Endothelial cell of umbilical vein (primary cell): ENCODE measurements around the gene CAMK2G. TPM values are rescaled to one million over a fixed set of nuclear protein-coding genes. Genes with fewer than 3 reads are reported as not detected.

Source experiments
- BruUV-seq: library from RNA; stranded (reverse); fragments of 400-500 nt; replicated peaks from 2 replicates; lab custom pipeline; 2021; lab: Mats Ljungman, UMichigan
- CTCF ChIA-PET: fragments of 300-600, 350-600 bp; sonication (Branson Sonifier 250); formaldehyde crosslinking; loops from one replicate; lab custom pipeline; 2021; ENCODE audit warnings: antibody characterized with exemption, inconsistent platforms; lab: Charles Lee
- POLR2A ChIA-PET: fragments of 300-600, 350-600 bp; sonication (Branson Sonifier 250); formaldehyde crosslinking; loops from one replicate; lab custom pipeline; 2021; ENCODE audit warnings: antibody characterized with exemption, inconsistent platforms; lab: Charles Lee
- DNase-seq: peaks from one replicate; pipeline ENCODE4 v3.0.0-alpha.2; 2011; ENCODE audit warnings: low read depth, low spot score
- FAIRE-seq: peaks from 2 replicates; lab custom pipeline; 2011; peaks lifted over from hg19 to GRCh38; lab: Jason Lieb, UNC
- H2AFZ ChIP-seq: 2 replicates; pipeline ENCODE4 v1.6.0; 2012; ENCODE audit warnings: low read depth, low read length, control low read depth, inconsistent platforms
- H3K27ac ChIP-seq: 2 replicates; pipeline ENCODE4 v1.5.1; 2011; ENCODE audit warnings: low read depth, mild to moderate bottlenecking, control low read depth, low read length, moderate library complexity; ENCODE audit not compliant: insufficient read depth
- H3K27me3 ChIP-seq, 2 experiments: 2 replicates each; pipeline versions ENCODE4 v1.6.0 to v1.6.1; 2011; ENCODE audit warnings: low read length in 2 of 2, mixed read lengths in 1 of 2; ENCODE audit not compliant: control insufficient read depth in 2 of 2, insufficient read depth in 2 of 2
- H3K36me3 ChIP-seq, 2 experiments: 2 replicates in 1 of 2; 3 replicates in 1 of 2; pipeline ENCODE4 v1.5.1; 2011; ENCODE audit warnings: low read length in 2 of 2, mild to moderate bottlenecking in 1 of 2, moderate library complexity in 1 of 2; ENCODE audit not compliant: control insufficient read depth in 2 of 2, insufficient read depth in 2 of 2; ENCODE audit errors: extremely low read depth in 1 of 2
- H3K4me1 ChIP-seq: 3 replicates; pipeline ENCODE4 v1.5.1; 2011; ENCODE audit warnings: mild to moderate bottlenecking, low read length; ENCODE audit not compliant: control insufficient read depth, insufficient read depth; ENCODE audit errors: extremely low read depth
- H3K4me2 ChIP-seq: 2 replicates; pipeline ENCODE4 v1.6.1; 2011; ENCODE audit warnings: low read length, control low read depth, mixed read lengths; ENCODE audit not compliant: insufficient read depth
- H3K4me3 ChIP-seq, 3 experiments: fragments of 200-600 bp in 1 of 3; sonication (generic), shearing (Covaris generic) in 1 of 3; replicated peaks in 1 of 3; 2 replicates each; pipeline ENCODE4 v1.5.1; 2011 to 2016; ENCODE audit warnings: control low read depth in 3 of 3, low read length in 3 of 3, mild to moderate bottlenecking in 2 of 3, inconsistent platforms in 1 of 3, low read depth in 1 of 3, moderate library complexity in 1 of 3; ENCODE audit not compliant: insufficient read depth in 1 of 3
- H3K79me2 ChIP-seq: 2 replicates; pipeline ENCODE4 v1.6.0; 2012; ENCODE audit warnings: low read length, inconsistent platforms; ENCODE audit not compliant: control insufficient read depth, insufficient read depth
- H3K9ac ChIP-seq: replicated peaks from 2 replicates; pipeline ENCODE3; 2011; ENCODE audit warnings: low read length, control low read depth; ENCODE audit not compliant: insufficient read depth; ENCODE audit errors: extremely low read depth
- H3K9me1 ChIP-seq: replicated peaks from 3 replicates; pipeline ENCODE4 v1.6.0; 2011; ENCODE audit warnings: mild to moderate bottlenecking, low read length; ENCODE audit not compliant: control insufficient read depth, insufficient read depth; ENCODE audit errors: extremely low read depth
- H3K9me3 ChIP-seq: replicated peaks from 2 replicates; pipeline ENCODE4 v1.5.1; 2012; ENCODE audit warnings: low read length, inconsistent platforms; ENCODE audit not compliant: control insufficient read depth, insufficient read depth
- H4K20me1 ChIP-seq: replicated peaks from 2 replicates; pipeline ENCODE3; 2011; ENCODE audit warnings: mild to moderate bottlenecking, low read length; ENCODE audit not compliant: control insufficient read depth, insufficient read depth; ENCODE audit errors: extremely low read depth
- EZH2 ChIP-seq: IDR thresholded peaks from 2 replicates; pipeline ENCODE4 v1.6.1; 2012; ENCODE audit warnings: borderline replicate concordance, low read depth, mild to moderate bottlenecking, moderate library complexity, low read length, inconsistent platforms; ENCODE audit not compliant: severe bottlenecking
- FOS ChIP-seq: IDR thresholded peaks from 2 replicates; pipeline ENCODE4 v1.6.1; 2011; ENCODE audit warnings: mild to moderate bottlenecking, low read length, moderate library complexity, borderline replicate concordance; ENCODE audit not compliant: insufficient read depth
- GATA2 ChIP-seq: IDR thresholded peaks from 2 replicates; pipeline ENCODE4 v1.7.0; 2011; ENCODE audit warnings: low read depth, mild to moderate bottlenecking, moderate library complexity, mixed read lengths, low read length; ENCODE audit not compliant: insufficient read length, insufficient read depth
- JUN ChIP-seq: IDR thresholded peaks from 2 replicates; pipeline ENCODE4 v1.6.1; 2011; ENCODE audit warnings: borderline replicate concordance, low read depth; ENCODE audit not compliant: insufficient read length, insufficient read depth
- MYC ChIP-seq: IDR thresholded peaks from one replicate; pipeline ENCODE4 v1.6.1; 2011; ENCODE audit warnings: mild to moderate bottlenecking, low read depth, low read length
- POLR2A ChIP-seq: IDR thresholded peaks from 2 replicates; pipeline ENCODE4 v1.6.1; 2012; ENCODE audit warnings: low read depth, mild to moderate bottlenecking, control low read depth, low read length
- POLR2AphosphoS5 ChIP-seq: IDR thresholded peaks from 2 replicates; pipeline ENCODE4 v1.6.1; 2012; ENCODE audit warnings: low read depth, mild to moderate bottlenecking, control low read depth, low read length, moderate library complexity; ENCODE audit not compliant: insufficient read depth
- dilution Hi-C: fragments of 300-500 bp; cut with MboI; formaldehyde crosslinking; loops from one replicate; pipeline ENCODE4 v1.15.0; 2019; ENCODE audit warnings: low sequenced_read_pairs; ENCODE audit not compliant: extremely low pct_ligation_motif_present
- intact Hi-C: fragments of 100-400 bp; cut with micrococcal nuclease; formaldehyde crosslinking; loops from one replicate; pipeline ENCODE4 v1.10.0; 2022
- polyA plus RNA-seq, 4 experiments: library from polyadenylated mRNA; depleted of rRNA in 3 of 4; stranded (reverse) in 3 of 4; unstranded in 1 of 4; fragments of >200 nt; gene quantifications; 2 replicates each; pipeline versions ENCODE4 v1.2.1 to v1.2.3, GENCODE V29; 2011 to 2012; ENCODE audit warnings: missing spikeins in 1 of 4
- total RNA-seq: library from RNA; stranded (reverse); gene quantifications from 2 replicates; pipeline ENCODE4 v1.2.3, GENCODE V29; 2021
- TF ChIP-seq, protein P1 (sequence below): IDR thresholded peaks from 2 replicates; pipeline ENCODE4 v1.6.1; 2011; ENCODE audit not compliant: insufficient read depth, insufficient read length
- TF ChIP-seq, protein P2 (sequence below), 2 donors: IDR thresholded peaks; 1 replicate in 1 of 2; 2 replicates in 1 of 2; pipeline ENCODE4 v1.5.1; 2011; ENCODE audit warnings: low read length in 2 of 2, mild to moderate bottlenecking in 2 of 2, moderate library complexity in 2 of 2, control low read depth in 1 of 2, inconsistent platforms in 1 of 2, low read depth in 1 of 2; ENCODE audit not compliant: insufficient read depth in 1 of 2; ENCODE audit errors: extremely low read depth in 1 of 2

Gene CAMK2G
- total and polyA plus RNA-seq, 2 donors (not counting 3 experiments of a cell fraction or from before 2014, with no cell fraction given), result 27.2 to 33.6 TPM

DNA sequence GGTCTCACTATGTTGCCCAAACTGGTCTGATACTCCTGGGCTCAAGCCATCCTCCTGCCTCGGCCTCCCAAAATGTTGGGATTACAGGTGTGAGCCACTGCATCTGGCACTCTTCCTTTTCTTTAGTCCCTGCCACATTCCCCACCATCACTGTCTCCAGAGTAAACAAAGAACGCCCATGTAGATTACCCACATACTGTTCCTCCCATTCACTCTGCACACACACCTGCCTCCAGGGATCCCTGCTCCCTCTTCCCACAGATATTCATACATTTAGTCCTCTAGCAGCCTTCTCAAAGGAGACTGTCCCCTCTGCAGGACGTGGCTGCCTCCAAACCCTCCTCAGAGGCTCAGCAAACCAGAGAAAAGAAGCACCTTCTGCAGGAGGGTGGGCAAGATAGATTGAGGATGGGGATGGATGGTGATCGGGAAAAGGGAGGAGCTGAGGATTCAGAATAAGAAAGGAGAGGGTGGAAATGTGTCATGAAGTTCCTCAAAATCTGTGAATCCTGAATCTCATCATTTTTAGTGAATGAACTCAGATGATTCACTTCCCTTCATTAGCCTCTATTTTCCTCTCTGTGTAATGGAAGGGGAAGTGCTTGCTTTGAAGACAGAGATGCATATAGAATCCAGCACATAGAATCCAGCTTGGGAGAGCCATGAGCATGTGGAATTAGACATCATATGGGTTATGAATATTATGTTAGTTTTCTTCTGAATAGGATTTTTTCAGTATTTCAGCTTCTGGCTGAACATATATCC lies 31.1 kb upstream of the CAMK2G start:
- peak; percentile 91 for FAIRE-seq
- dilution Hi-C loops, result no loop called here

More for the DNA sequence above, 31.1 kb upstream of the CAMK2G start:
- Histone ChIP-seq H3K4me2 (peak overlapping the region; percentile 26), H3K79me2 (no peaks in the 10 kb centered on the region), H3K36me3 (no peaks in the 10 kb centered on the region), H2AFZ (no peak overlapping the region), H4K20me1 (no peaks in the 10 kb centered on the region), H3K4me1 (peaks cover 48% of the 10 kb centered on the region), H3K4me3 (no peak overlapping the region), H3K9ac (no peak overlapping the region), H3K27me3 (no peaks in the 10 kb centered on the region), H3K9me3 (no peaks in the 10 kb centered on the region), H3K9me1 (no peaks in the 10 kb centered on the region), H3K27ac (peak overlapping the region; percentile 90)
- CTCF ChIA-PET, result interaction anchor here (0.6 to 5.4 kb wide), 4 partner anchors 11 to 278 kb away, joined by 3 to 59 read pairs (median 8); no protein-coding TSS in a partner anchor
- POLR2A ChIA-PET, result interaction anchor here (1.2 kb wide), 1 partner anchor 11 kb away, joined by 4 read pairs; no protein-coding TSS in a partner anchor
- BruUV-seq, result no TSS peak
- no peak for TF ChIP-seq POLR2A
- TF ChIP-seq, protein P1, sequence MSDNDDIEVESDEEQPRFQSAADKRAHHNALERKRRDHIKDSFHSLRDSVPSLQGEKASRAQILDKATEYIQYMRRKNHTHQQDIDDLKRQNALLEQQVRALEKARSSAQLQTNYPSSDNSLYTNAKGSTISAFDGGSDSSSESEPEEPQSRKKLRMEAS, result no peak
- TF ChIP-seq POLR2AphosphoS5, result no peak
- TF ChIP-seq, protein P2, sequence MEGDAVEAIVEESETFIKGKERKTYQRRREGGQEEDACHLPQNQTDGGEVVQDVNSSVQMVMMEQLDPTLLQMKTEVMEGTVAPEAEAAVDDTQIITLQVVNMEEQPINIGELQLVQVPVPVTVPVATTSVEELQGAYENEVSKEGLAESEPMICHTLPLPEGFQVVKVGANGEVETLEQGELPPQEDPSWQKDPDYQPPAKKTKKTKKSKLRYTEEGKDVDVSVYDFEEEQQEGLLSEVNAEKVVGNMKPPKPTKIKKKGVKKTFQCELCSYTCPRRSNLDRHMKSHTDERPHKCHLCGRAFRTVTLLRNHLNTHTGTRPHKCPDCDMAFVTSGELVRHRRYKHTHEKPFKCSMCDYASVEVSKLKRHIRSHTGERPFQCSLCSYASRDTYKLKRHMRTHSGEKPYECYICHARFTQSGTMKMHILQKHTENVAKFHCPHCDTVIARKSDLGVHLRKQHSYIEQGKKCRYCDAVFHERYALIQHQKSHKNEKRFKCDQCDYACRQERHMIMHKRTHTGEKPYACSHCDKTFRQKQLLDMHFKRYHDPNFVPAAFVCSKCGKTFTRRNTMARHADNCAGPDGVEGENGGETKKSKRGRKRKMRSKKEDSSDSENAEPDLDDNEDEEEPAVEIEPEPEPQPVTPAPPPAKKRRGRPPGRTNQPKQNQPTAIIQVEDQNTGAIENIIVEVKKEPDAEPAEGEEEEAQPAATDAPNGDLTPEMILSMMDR (IDR thresholded peaks at IDR 0.05; ENCODE audit: extremely low read depth in 1 of 2, insufficient read depth in 1 of 2, low read depth in 1 of 2, low read length in 2 of 2), result no peak
- TF ChIP-seq JUN, result peak; percentile 70
- no peak for TF ChIP-seq GATA2
- TF ChIP-seq FOS, result peak; percentile 92
- no peak for TF ChIP-seq MYC
- TF ChIP-seq EZH2, result no peak
- intact Hi-C loops, result loop anchor here (1.0 to 2.0 kb wide), 2 partner anchors 18 to 61 kb away; no protein-coding TSS in a partner anchor
- DNase-seq, result peak; percentile 55
